Body of pancreas (tissue), 4 donors: ENCODE results near the gene CCDC116. TPM values are rescaled to one million over a fixed set of nuclear protein-coding genes. Genes with fewer than 3 reads are reported as not detected.

ENCODE experiments used
- ATAC-seq: fragments of 150-250 bp; one replicate; pipeline ENCODE4 v1.9.1; 2016
- DNase-seq, 4 donors: peaks; one replicate each; pipeline ENCODE4 v3.0.0-alpha.2; 2019
- H3K27ac ChIP-seq, 4 donors: fragments of 200-600 bp; sonication (generic); 1 replicate in 3 of 4; 2 replicates in 1 of 4; pipeline versions ENCODE4 v1.5.1 to v1.6.1; 2016 to 2019; ENCODE audit warnings: mild to moderate bottlenecking in 1 of 4, mixed read lengths in 1 of 4, moderate library complexity in 1 of 4
- H3K27me3 ChIP-seq, 2 donors: fragments of 200-600 bp; sonication (generic); one replicate each; pipeline ENCODE4 v1.6.0; 2016; ENCODE audit warnings: mild to moderate bottlenecking in 1 of 2
- H3K36me3 ChIP-seq, 2 donors: fragments of 200-600 bp; sonication (generic); replicated peaks in 1 of 2; 2 replicates each; pipeline ENCODE4 v1.5.1; 2016; ENCODE audit warnings: low read depth in 2 of 2; ENCODE audit not compliant: insufficient read depth in 1 of 2
- H3K4me1 ChIP-seq: fragments of 200-600 bp; sonication (generic); one replicate; pipeline ENCODE4 v1.6.0; 2016
- H3K4me3 ChIP-seq, 2 donors: fragments of 200-600 bp; sonication (generic); 1 replicate in 1 of 2; 2 replicates in 1 of 2; pipeline ENCODE4 v1.5.1; 2016 to 2019
- H3K9me3 ChIP-seq, 3 donors: fragments of 200-600 bp; sonication (generic); 1 replicate in 2 of 3; 2 replicates in 1 of 3; pipeline ENCODE4 v1.5.1; 2016
- POLR2A ChIP-seq, 3 donors: fragments of 450-650 bp; IDR thresholded peaks; one replicate each; pipeline ENCODE4 v1.6.1; 2016; ENCODE audit warnings: antibody characterized with exemption in 3 of 3, mild to moderate bottlenecking in 2 of 3
- WGBS, 2 donors: methylation state at CpG; one replicate each; pipeline ENCODE4 v1.1.5; 2017; 5-methylcytosine and 5-hydroxymethylcytosine counted together
- intact Hi-C: fragments of 100-400 bp; cut with DNase I; formaldehyde crosslinking; loops from one replicate; pipeline ENCODE4 v1.15.1; 2023
- total RNA-seq, 2 donors: library from RNA; depleted of rRNA; stranded (reverse); fragments of >200 nt; gene quantifications; one replicate each; pipeline ENCODE4 v1.1.0, GENCODE V29; 2016
- TF ChIP-seq, protein P1 (sequence below), 7 experiments: fragments of 450-650 bp in 4 of 7; fragments of 200-600 bp in 3 of 7; sonication (generic) in 3 of 7; IDR thresholded peaks; one replicate each; pipeline ENCODE4 v1.5.1; 2016 to 2019; ENCODE audit warnings: antibody characterized with exemption in 7 of 7

CCDC116 gene
- total RNA-seq, 2 donors from 2014 or later: 0.52 TPM; not detected in 1

DNA sequence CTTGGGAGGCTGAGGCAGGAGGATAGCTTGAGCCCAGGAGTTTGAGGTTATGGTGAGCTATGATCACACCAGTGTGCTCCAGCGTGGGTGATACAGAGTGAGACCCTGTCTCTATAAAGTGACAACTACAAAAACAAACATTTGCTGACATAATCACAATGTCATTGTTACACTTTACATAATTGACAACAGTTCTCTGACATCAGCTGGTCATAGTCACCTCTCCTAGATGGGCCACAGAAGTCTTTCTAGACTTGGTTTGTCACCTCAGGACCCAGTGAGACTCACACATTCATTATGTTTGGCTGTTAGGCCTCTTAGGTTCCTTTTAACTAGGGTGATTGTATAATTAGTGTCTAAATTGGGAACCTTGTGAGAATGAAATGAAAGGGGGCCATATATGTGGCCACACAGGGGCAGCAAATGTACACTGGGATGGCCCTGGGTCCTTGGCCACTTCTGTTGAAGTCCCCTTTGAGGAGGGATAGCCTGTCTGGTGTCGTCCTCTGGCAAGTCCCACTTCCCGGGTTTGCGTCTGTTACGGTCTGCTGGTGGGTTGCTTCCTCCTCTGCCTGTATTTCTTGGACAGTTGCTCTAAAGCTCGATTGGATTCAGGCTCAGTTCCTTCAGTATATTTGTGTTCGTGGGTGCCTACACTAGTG lies 27.4 kb downstream of the CCDC116 start:
- no peaks in the 10 kb centered on the region for H3K27me3 ChIP-seq
- DNase-seq: no peak
- H3K36me3 ChIP-seq: no peaks in the 10 kb centered on the region
- H3K4me1 ChIP-seq: peaks cover 10% of the 10 kb centered on the region
- no peak for TF ChIP-seq POLR2A (IDR thresholded peaks at IDR 0.05)
- TF ChIP-seq, protein P1, sequence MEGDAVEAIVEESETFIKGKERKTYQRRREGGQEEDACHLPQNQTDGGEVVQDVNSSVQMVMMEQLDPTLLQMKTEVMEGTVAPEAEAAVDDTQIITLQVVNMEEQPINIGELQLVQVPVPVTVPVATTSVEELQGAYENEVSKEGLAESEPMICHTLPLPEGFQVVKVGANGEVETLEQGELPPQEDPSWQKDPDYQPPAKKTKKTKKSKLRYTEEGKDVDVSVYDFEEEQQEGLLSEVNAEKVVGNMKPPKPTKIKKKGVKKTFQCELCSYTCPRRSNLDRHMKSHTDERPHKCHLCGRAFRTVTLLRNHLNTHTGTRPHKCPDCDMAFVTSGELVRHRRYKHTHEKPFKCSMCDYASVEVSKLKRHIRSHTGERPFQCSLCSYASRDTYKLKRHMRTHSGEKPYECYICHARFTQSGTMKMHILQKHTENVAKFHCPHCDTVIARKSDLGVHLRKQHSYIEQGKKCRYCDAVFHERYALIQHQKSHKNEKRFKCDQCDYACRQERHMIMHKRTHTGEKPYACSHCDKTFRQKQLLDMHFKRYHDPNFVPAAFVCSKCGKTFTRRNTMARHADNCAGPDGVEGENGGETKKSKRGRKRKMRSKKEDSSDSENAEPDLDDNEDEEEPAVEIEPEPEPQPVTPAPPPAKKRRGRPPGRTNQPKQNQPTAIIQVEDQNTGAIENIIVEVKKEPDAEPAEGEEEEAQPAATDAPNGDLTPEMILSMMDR (IDR thresholded peaks at IDR 0.05): peak in 1 of 7 experiments; percentile 17
- no peak overlapping the region for H3K27ac ChIP-seq
- H3K9me3 ChIP-seq: no peaks in the 10 kb centered on the region
- intact Hi-C loops: no loop called here
- WGBS, 2 donors: 64 to 81% methylated on average over 5 to 7 of the region's 7 CpGs
- ATAC-seq: no peak
- H3K4me3 ChIP-seq: no peak overlapping the region

DNA sequence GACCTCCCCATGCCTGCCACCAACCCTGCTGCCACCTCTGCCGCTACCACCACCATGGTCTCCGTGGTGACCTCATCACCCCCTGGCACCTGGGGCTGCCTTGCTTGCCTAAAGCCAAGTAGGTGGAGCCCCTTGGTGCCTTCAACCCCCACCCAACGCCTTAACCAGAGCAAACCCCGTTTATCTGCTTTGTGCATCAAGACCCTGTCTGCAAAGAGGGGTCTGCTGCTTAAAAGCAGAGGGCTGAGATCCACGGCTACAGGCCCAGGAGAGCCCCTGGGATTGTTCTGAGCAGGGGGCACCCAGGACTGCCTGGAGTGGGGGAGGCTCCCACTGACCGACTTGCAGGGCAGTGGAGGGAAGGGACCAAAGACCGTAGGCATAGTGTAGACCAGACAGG lies 28.3 kb downstream of the CCDC116 start:
- Histone ChIP-seq H3K27ac (no peak overlapping the region), H3K9me3 (no peaks in the 10 kb centered on the region), H3K27me3 (no peaks in the 10 kb centered on the region), H3K36me3 (no peaks in the 10 kb centered on the region), H3K4me1 (peaks cover 17% of the 10 kb centered on the region), H3K4me3 (no peak overlapping the region)
- no peak for DNase-seq
- WGBS, 2 donors: 79 to 81% methylated on average over 6 to 7 of the region's 7 CpGs
- intact Hi-C loops: no loop called here
- ATAC-seq: no peak
- no peak for TF ChIP-seq POLR2A (IDR thresholded peaks at IDR 0.05)
- TF ChIP-seq, protein P1 (IDR thresholded peaks at IDR 0.05): no peak

GRCh38 chr22:21661991-21662390 lies 29.4 kb downstream of the CCDC116 start:
- H3K9me3 ChIP-seq: no peaks in the 10 kb centered on the region
- ATAC-seq: no peak
- no peak overlapping the region for H3K4me3 ChIP-seq
- TF ChIP-seq POLR2A (IDR thresholded peaks at IDR 0.05): no peak
- TF ChIP-seq, protein P1 (IDR thresholded peaks at IDR 0.05): no peak
- H3K27me3 ChIP-seq: no peaks in the 10 kb centered on the region
- H3K27ac ChIP-seq: no peak overlapping the region
- WGBS, 2 donors: 91 to 92% methylated on average over 5 of the region's 5 CpGs
- H3K36me3 ChIP-seq: no peaks in the 10 kb centered on the region
- intact Hi-C loops: no loop called here
- H3K4me1 ChIP-seq: peaks cover 20% of the 10 kb centered on the region
- no peak for DNase-seq

GRCh38 chr22:21663738-21664137 lies 31.2 kb downstream of the CCDC116 start:
- WGBS, 2 donors: 85 to 95% methylated on average over 2 of the region's 2 CpGs
- intact Hi-C loops: no loop called here
- DNase-seq (no peak), ATAC-seq (no peak)
- Histone ChIP-seq H3K4me3 (no peak overlapping the region), H3K4me1 (peaks cover 23% of the 10 kb centered on the region), H3K27ac (no peak overlapping the region), H3K36me3 (no peaks in the 10 kb centered on the region), H3K27me3 (no peaks in the 10 kb centered on the region), H3K9me3 (no peaks in the 10 kb centered on the region)
- no peak for TF ChIP-seq POLR2A (IDR thresholded peaks at IDR 0.05)
- TF ChIP-seq, protein P1 (IDR thresholded peaks at IDR 0.05): no peak
